ENCODE data around the gene ADRA2C. TPM values are rescaled to one million over a fixed set of nuclear protein-coding genes. Genes with fewer than 3 reads are reported as not detected.

ADRA2C gene
- total and polyA plus RNA-seq, 9 of the 15 experiments (the other 6 are each of a cell fraction or from before 2014, with no cell fraction given) = 0.06 to 0.58 (median 0.14) TPM; not detected in 2

DNA sequence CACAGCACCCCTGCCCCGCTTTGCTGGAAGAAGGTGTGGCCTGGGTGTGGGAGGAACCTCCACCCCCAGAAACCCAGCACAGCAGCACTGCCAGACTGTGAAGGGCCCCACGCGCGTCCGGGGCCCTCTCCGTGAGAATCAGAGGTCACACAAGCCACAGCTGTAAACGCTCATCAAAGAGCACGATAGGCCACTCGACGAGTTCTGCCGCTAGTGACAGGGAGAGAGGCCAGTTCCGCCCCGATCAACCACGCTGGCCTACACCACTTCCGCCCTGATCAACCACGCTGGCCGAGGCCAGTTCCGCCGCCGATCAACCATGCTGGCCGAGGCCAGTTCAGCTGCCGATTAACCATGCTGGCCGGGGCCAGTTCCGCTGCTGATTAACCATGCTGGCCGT lies 25.9 kb upstream of the ADRA2C start:
- peak overlapping the region; percentile 16; the same call in 1 of the 2 replicates for H2AFZ ChIP-seq (ENCODE audit: low read depth, low read length)
- ATAC-seq = peak; percentile 31; the same call in 1 of the 3 replicates
- ChIA-PET CTCF (ENCODE audit: low intra/inter-chr PET ratio) (interaction anchor here (0.6 kb wide), 1 partner anchor 78 kb away, joined by 3 read pairs; no protein-coding TSS in a partner anchor), POLR2A (interaction anchor here (0.6 kb wide), 2 partner anchors 13 to 49 kb away, joined by 3 to 4 read pairs; no protein-coding TSS in a partner anchor)
- no peak overlapping the region for H3K4me2 ChIP-seq (ENCODE audit: insufficient read depth, low read length)
- no peak for FAIRE-seq
- no peak overlapping the region for H3K4me3 ChIP-seq
- DNase-seq (ENCODE audit: extremely low read depth in 1 of 4, low spot score in 3 of 4) = peak in 1 of 4 experiments; percentile 18
- no peaks in the 10 kb centered on the region for H3K36me3 ChIP-seq (ENCODE audit: control insufficient read depth, insufficient read depth, low read length)
- peaks cover 0 to 12% of the 10 kb centered on the region in 2 experiments; a peak in 2 of 5 replicates for H3K4me1 ChIP-seq (replicated peaks in 1 of 2; ENCODE audit: control insufficient read depth in 2 of 2, insufficient read depth in 2 of 2, low read length in 2 of 2)
- no peaks in the 10 kb centered on the region for H3K9me1 ChIP-seq (ENCODE audit: control insufficient read depth, insufficient read depth, low read length)
- 0 out of 2 replicates have a peak, but pooled peaks cover 4% of the 10 kb centered on the region for H4K20me1 ChIP-seq (replicated peaks; ENCODE audit: control insufficient read depth, insufficient read depth, low read length)
- H3K27ac ChIP-seq (ENCODE audit: extremely low read depth, low read depth, low read length) = no peak overlapping the region
- intact Hi-C loops (cut with micrococcal nuclease) = no loop called here
- no peaks in the 10 kb centered on the region for H3K79me2 ChIP-seq (ENCODE audit: control insufficient read depth, insufficient read depth, low read length)
- peaks cover 9 to 65% of the 10 kb centered on the region in 2 experiments; a peak in 3 of 5 replicates for H3K27me3 ChIP-seq (ENCODE audit: control insufficient read depth in 2 of 2, insufficient read depth in 2 of 2, low read length in 2 of 2)
- no TSS peak for BruUV-seq (replicated peaks)
- peaks cover 2% of the 10 kb centered on the region; the same call in 1 of the 2 replicates for H3K9me3 ChIP-seq (replicated peaks; ENCODE audit: control insufficient read depth, insufficient read depth, low read depth, low read length)
- in situ Hi-C loops (cut with MboI) = no loop called here
- 7% methylated on average over 23 of the region's 25 CpGs for WGBS (ENCODE audit: insufficient coverage, low coverage, missing lambda C conversion rate)
- H3K9ac ChIP-seq (ENCODE audit: insufficient read depth in 1 of 2, low read depth in 2 of 2, low read length in 2 of 2) = peak overlapping the region in 1 of 2 experiments; percentile 9; a peak in 1 of 4 replicates
- no peak for TF ChIP-seq CBX3 (IDR thresholded peaks at IDR 0.05; ENCODE audit: borderline replicate concordance in 1 of 2, low read length in 2 of 2)
- TF ChIP-seq, protein P1, sequence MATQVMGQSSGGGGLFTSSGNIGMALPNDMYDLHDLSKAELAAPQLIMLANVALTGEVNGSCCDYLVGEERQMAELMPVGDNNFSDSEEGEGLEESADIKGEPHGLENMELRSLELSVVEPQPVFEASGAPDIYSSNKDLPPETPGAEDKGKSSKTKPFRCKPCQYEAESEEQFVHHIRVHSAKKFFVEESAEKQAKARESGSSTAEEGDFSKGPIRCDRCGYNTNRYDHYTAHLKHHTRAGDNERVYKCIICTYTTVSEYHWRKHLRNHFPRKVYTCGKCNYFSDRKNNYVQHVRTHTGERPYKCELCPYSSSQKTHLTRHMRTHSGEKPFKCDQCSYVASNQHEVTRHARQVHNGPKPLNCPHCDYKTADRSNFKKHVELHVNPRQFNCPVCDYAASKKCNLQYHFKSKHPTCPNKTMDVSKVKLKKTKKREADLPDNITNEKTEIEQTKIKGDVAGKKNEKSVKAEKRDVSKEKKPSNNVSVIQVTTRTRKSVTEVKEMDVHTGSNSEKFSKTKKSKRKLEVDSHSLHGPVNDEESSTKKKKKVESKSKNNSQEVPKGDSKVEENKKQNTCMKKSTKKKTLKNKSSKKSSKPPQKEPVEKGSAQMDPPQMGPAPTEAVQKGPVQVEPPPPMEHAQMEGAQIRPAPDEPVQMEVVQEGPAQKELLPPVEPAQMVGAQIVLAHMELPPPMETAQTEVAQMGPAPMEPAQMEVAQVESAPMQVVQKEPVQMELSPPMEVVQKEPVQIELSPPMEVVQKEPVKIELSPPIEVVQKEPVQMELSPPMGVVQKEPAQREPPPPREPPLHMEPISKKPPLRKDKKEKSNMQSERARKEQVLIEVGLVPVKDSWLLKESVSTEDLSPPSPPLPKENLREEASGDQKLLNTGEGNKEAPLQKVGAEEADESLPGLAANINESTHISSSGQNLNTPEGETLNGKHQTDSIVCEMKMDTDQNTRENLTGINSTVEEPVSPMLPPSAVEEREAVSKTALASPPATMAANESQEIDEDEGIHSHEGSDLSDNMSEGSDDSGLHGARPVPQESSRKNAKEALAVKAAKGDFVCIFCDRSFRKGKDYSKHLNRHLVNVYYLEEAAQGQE (IDR thresholded peaks at IDR 0.05; ENCODE audit: borderline replicate concordance) = peak; percentile 13; the same call in 1 of the 2 replicates
- TF ChIP-seq, protein P1 (CRISPR knock-in tag; IDR thresholded peaks at IDR 0.05; ENCODE audit: low read depth) = no peak
- no peak for TF ChIP-seq KDM4B (IDR thresholded peaks at IDR 0.05; ENCODE audit: borderline replicate concordance in 2 of 2, low read depth in 1 of 2)
- peak; percentile 66 for TF ChIP-seq GABPA (tag; conservative IDR thresholded peaks at IDR 0.05; ENCODE audit: low read depth)
- no peak for TF ChIP-seq SRSF7 (optimal IDR thresholded peaks at IDR 0.05; ENCODE audit: low read depth, low read length)
- TF ChIP-seq HNRNPLL (IDR thresholded peaks at IDR 0.05; ENCODE audit: low read depth, low read length, poor library complexity, severe bottlenecking) = no peak
- no peak for TF ChIP-seq HNRNPK (IDR thresholded peaks at IDR 0.05; ENCODE audit: low read depth, low read length, poor library complexity, severe bottlenecking)
- TF ChIP-seq, protein P2, sequence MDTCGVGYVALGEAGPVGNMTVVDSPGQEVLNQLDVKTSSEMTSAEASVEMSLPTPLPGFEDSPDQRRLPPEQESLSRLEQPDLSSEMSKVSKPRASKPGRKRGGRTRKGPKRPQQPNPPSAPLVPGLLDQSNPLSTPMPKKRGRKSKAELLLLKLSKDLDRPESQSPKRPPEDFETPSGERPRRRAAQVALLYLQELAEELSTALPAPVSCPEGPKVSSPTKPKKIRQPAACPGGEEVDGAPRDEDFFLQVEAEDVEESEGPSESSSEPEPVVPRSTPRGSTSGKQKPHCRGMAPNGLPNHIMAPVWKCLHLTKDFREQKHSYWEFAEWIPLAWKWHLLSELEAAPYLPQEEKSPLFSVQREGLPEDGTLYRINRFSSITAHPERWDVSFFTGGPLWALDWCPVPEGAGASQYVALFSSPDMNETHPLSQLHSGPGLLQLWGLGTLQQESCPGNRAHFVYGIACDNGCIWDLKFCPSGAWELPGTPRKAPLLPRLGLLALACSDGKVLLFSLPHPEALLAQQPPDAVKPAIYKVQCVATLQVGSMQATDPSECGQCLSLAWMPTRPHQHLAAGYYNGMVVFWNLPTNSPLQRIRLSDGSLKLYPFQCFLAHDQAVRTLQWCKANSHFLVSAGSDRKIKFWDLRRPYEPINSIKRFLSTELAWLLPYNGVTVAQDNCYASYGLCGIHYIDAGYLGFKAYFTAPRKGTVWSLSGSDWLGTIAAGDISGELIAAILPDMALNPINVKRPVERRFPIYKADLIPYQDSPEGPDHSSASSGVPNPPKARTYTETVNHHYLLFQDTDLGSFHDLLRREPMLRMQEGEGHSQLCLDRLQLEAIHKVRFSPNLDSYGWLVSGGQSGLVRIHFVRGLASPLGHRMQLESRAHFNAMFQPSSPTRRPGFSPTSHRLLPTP (IDR thresholded peaks at IDR 0.05; ENCODE audit: borderline replicate concordance, extremely low read depth, insufficient read length) = no peak
- TF ChIP-seq SETDB1 (IDR thresholded peaks at IDR 0.05; ENCODE audit: low read length) = no peak

Measured in K562 (cell line).